GM18519 (cell line): Measurements from ENCODE around the gene EHMT1.
"Not testable (repeated sequence)": the region's sequence is repeated elsewhere in the genome, so short reads cannot be mapped to it uniquely, and the experiment has no call there.

Experiments used
- ATAC-seq: cut with Tn5 transposase; IDR thresholded peaks from one replicate; pipeline ENCODE4 v1.9.1; 2021; ENCODE audit warnings: mild to moderate bottlenecking, moderate library complexity; ENCODE audit not compliant: unreplicated experiment, low FRiP score

The EHMT1 gene

GRCh38 chr9:137877506-137878122 is 258.8 kb downstream of the EHMT1 start, which contains the start of gene CACNA1B:
CACNA1B (plus strand) TSS chr9:137877782; CDS start chr9:137877934, 152 bp downstream.
- ATAC-seq = not testable (repeated sequence)

- ATAC-seq = no peak
These were observed 259.5 kb downstream of the EHMT1 start for GRCh38 chr9:137878146-137878941.

- ATAC-seq = no peak
These were observed 260.2 kb downstream of the EHMT1 start for GRCh38 chr9:137879052-137879451.

GRCh38 chr9:137879566-137880150 is 260.9 kb downstream of the EHMT1 start:
- ATAC-seq = no peak

- no peak for ATAC-seq
These were observed 261.6 kb downstream of the EHMT1 start for GRCh38 chr9:137880160-137880975.

GRCh38 chr9:137880976-137881530 is 262.2 kb downstream of the EHMT1 start:
- ATAC-seq = no peak

- no peak for ATAC-seq
These were observed 263.0 kb downstream of the EHMT1 start for GRCh38 chr9:137881591-137882505.

GRCh38 chr9:137882506-137882821 is 263.7 kb downstream of the EHMT1 start:
- ATAC-seq = no peak

GRCh38 chr9:137883977-137884376 is 265.2 kb downstream of the EHMT1 start:
- ATAC-seq = not testable (repeated sequence)

GRCh38 chr9:137884547-137884946 is 265.7 kb downstream of the EHMT1 start:
- ATAC-seq = not testable (repeated sequence)

- ATAC-seq = not testable (repeated sequence)
These were observed 266.3 kb downstream of the EHMT1 start for GRCh38 chr9:137885121-137885520.
